Activated T-cell treated with anti-CD3 and anti-CD28 coated beads, Interleukin-2, amount 50 U/mL, for 72 hours (primary cell): ENCODE results near the gene IGFBP3. TPM values are rescaled to one million over a fixed set of nuclear protein-coding genes. Genes with fewer than 3 reads are reported as not detected.

Experiments used
- ATAC-seq, 2 donors: fragments of 150-1000 bp; cut with Tn5 transposase; replicated peaks in 1 of 2; 2 replicates each; pipeline ENCODE4 v1.10.0; 2021; ENCODE audit warnings: moderate library complexity in 2 of 2, mild to moderate bottlenecking in 1 of 2
- DNase-seq, 2 donors: peaks; one replicate each; pipeline ENCODE4 v3.0.0; 2021 to 2022; ENCODE audit warnings: mixed read lengths in 1 of 2
- H3K27ac Mint-ChIP-seq: one replicate; pipeline ENCODE4 v1.8.0; 2022; ENCODE audit warnings: mild to moderate bottlenecking, moderate library complexity, mixed read lengths
- H3K27me3 Mint-ChIP-seq: one replicate; pipeline ENCODE4 v1.8.0; 2022; ENCODE audit warnings: low read depth, mixed read lengths
- H3K36me3 Mint-ChIP-seq, 2 donors: one replicate each; pipeline ENCODE4 v1.8.0; 2022; ENCODE audit warnings: mixed read lengths in 2 of 2, mild to moderate bottlenecking in 1 of 2; ENCODE audit not compliant: insufficient read depth in 2 of 2
- H3K4me1 Mint-ChIP-seq: one replicate; pipeline ENCODE4 v1.8.0; 2022; ENCODE audit warnings: low read depth, mixed read lengths
- H3K4me3 Mint-ChIP-seq, 2 donors: one replicate each; pipeline ENCODE4 v1.8.0; 2022; ENCODE audit warnings: mild to moderate bottlenecking in 2 of 2, mixed read lengths in 2 of 2, moderate library complexity in 2 of 2
- H3K9me3 Mint-ChIP-seq, 2 donors: one replicate each; pipeline ENCODE4 v1.8.0; 2022; ENCODE audit warnings: mixed read lengths in 2 of 2
- total RNA-seq, 2 donors: library from RNA; stranded (reverse); gene quantifications; one replicate each; pipeline ENCODE4 v1.2.3, GENCODE V29; 2022

IGFBP3 gene
- total RNA-seq, 2 donors from 2014 or later = 0.34 to 2.0 TPM

GRCh38 chr7:45886931-45887667 is 34.0 kb downstream of the IGFBP3 start:
- H3K4me3 Mint-ChIP-seq = no peak overlapping the region
- DNase-seq (no peak), ATAC-seq (no peak)
- H3K27ac Mint-ChIP-seq = no peak overlapping the region
- H3K36me3 Mint-ChIP-seq = no peaks in the 10 kb centered on the region
- H3K4me1 Mint-ChIP-seq = no peaks in the 10 kb centered on the region
- peaks cover 58% of the 10 kb centered on the region for H3K27me3 Mint-ChIP-seq
- H3K9me3 Mint-ChIP-seq = no peaks in the 10 kb centered on the region

GRCh38 chr7:45885264-45885882 is 35.7 kb downstream of the IGFBP3 start:
- Mint-ChIP-seq H3K27me3 (peaks cover 46% of the 10 kb centered on the region), H3K4me3 (no peak overlapping the region), H3K9me3 (no peaks in the 10 kb centered on the region), H3K36me3 (no peaks in the 10 kb centered on the region), H3K27ac (no peak overlapping the region), H3K4me1 (no peaks in the 10 kb centered on the region)
- DNase-seq (no peak), ATAC-seq (no peak)

- peaks cover 39% of the 10 kb centered on the region for H3K27me3 Mint-ChIP-seq
- no peak overlapping the region for H3K27ac Mint-ChIP-seq
- DNase-seq (no peak), ATAC-seq (no peak)
- no peak overlapping the region for H3K4me3 Mint-ChIP-seq
- H3K4me1 Mint-ChIP-seq = no peaks in the 10 kb centered on the region
- peaks cover 0 to 2% of the 10 kb centered on the region in 2 donors for H3K9me3 Mint-ChIP-seq
- H3K36me3 Mint-ChIP-seq = no peaks in the 10 kb centered on the region
Measured at GRCh38 chr7:45884136-45884535, 36.9 kb downstream of the IGFBP3 start.

GRCh38 chr7:45882465-45882810 is 38.6 kb downstream of the IGFBP3 start:
- H3K27ac Mint-ChIP-seq = no peak overlapping the region
- no peak overlapping the region for H3K4me3 Mint-ChIP-seq
- no peaks in the 10 kb centered on the region for H3K36me3 Mint-ChIP-seq
- peaks cover 25% of the 10 kb centered on the region for H3K27me3 Mint-ChIP-seq
- no peaks in the 10 kb centered on the region for H3K4me1 Mint-ChIP-seq
- no peak for ATAC-seq
- DNase-seq = no peak
- peaks cover 0 to 2% of the 10 kb centered on the region in 2 donors for H3K9me3 Mint-ChIP-seq

GRCh38 chr7:45881759-45882464 is 39.2 kb downstream of the IGFBP3 start:
- ATAC-seq (no peak), DNase-seq (no peak)
- Mint-ChIP-seq H3K27me3 (peaks cover 20% of the 10 kb centered on the region), H3K4me1 (no peaks in the 10 kb centered on the region), H3K4me3 (no peak overlapping the region), H3K27ac (no peak overlapping the region), H3K36me3 (no peaks in the 10 kb centered on the region), H3K9me3 (peaks cover 2 to 6% of the 10 kb centered on the region in 2 donors)

GRCh38 chr7:45881280-45881758 is 39.8 kb downstream of the IGFBP3 start:
- no peak for ATAC-seq
- H3K4me1 Mint-ChIP-seq = no peaks in the 10 kb centered on the region
- H3K9me3 Mint-ChIP-seq = peaks cover 2 to 6% of the 10 kb centered on the region in 2 donors
- H3K4me3 Mint-ChIP-seq = no peak overlapping the region
- no peak overlapping the region for H3K27ac Mint-ChIP-seq
- peaks cover 14% of the 10 kb centered on the region for H3K27me3 Mint-ChIP-seq
- DNase-seq = no peak
- no peaks in the 10 kb centered on the region for H3K36me3 Mint-ChIP-seq

- Mint-ChIP-seq H3K27me3 (peaks cover 13% of the 10 kb centered on the region), H3K4me1 (no peaks in the 10 kb centered on the region), H3K27ac (no peak overlapping the region), H3K36me3 (no peaks in the 10 kb centered on the region), H3K9me3 (peaks cover 2 to 6% of the 10 kb centered on the region in 2 donors), H3K4me3 (no peak overlapping the region)
- no peak for ATAC-seq
- DNase-seq = no peak
Measured at GRCh38 chr7:45880433-45880860, 40.6 kb downstream of the IGFBP3 start.

GRCh38 chr7:45878457-45879144 is 42.5 kb downstream of the IGFBP3 start:
- H3K4me3 Mint-ChIP-seq = no peak overlapping the region
- DNase-seq = no peak
- H3K27me3 Mint-ChIP-seq = no peaks in the 10 kb centered on the region
- no peak for ATAC-seq
- peaks cover 2 to 6% of the 10 kb centered on the region in 2 donors for H3K9me3 Mint-ChIP-seq
- no peaks in the 10 kb centered on the region for H3K36me3 Mint-ChIP-seq
- H3K27ac Mint-ChIP-seq = no peak overlapping the region
- H3K4me1 Mint-ChIP-seq = no peaks in the 10 kb centered on the region

GRCh38 chr7:45876519-45876918 is 44.6 kb downstream of the IGFBP3 start:
- no peak for DNase-seq
- peaks cover 2 to 6% of the 10 kb centered on the region in 2 donors for H3K9me3 Mint-ChIP-seq
- no peak for ATAC-seq
- no peak overlapping the region for H3K27ac Mint-ChIP-seq
- H3K4me3 Mint-ChIP-seq = no peak overlapping the region
- H3K4me1 Mint-ChIP-seq = no peaks in the 10 kb centered on the region
- no peaks in the 10 kb centered on the region for H3K36me3 Mint-ChIP-seq
- no peaks in the 10 kb centered on the region for H3K27me3 Mint-ChIP-seq

- Mint-ChIP-seq H3K27me3 (no peaks in the 10 kb centered on the region), H3K27ac (no peak overlapping the region), H3K9me3 (peaks cover 2 to 6% of the 10 kb centered on the region in 2 donors), H3K4me3 (no peak overlapping the region), H3K36me3 (no peaks in the 10 kb centered on the region), H3K4me1 (no peaks in the 10 kb centered on the region)
- no peak for DNase-seq
- no peak for ATAC-seq
Measured at GRCh38 chr7:45874408-45875131, 46.5 kb downstream of the IGFBP3 start.

GRCh38 chr7:45873355-45873754 is 47.7 kb downstream of the IGFBP3 start:
- Mint-ChIP-seq H3K36me3 (no peaks in the 10 kb centered on the region), H3K4me3 (no peak overlapping the region), H3K9me3 (peaks cover 2 to 4% of the 10 kb centered on the region in 2 donors), H3K27me3 (no peaks in the 10 kb centered on the region), H3K27ac (no peak overlapping the region), H3K4me1 (no peaks in the 10 kb centered on the region)
- DNase-seq (no peak), ATAC-seq (no peak)

GRCh38 chr7:45873035-45873354 is 48.1 kb downstream of the IGFBP3 start, which contains the start of gene CCDC201:
Gene CCDC201 (minus strand): TSS chr7:45873082. CDS start chr7:45873007, 75 bp downstream.
- H3K4me3 Mint-ChIP-seq = no peak within 1 kb of the TSS
- H3K36me3 Mint-ChIP-seq = no peaks in the 10 kb centered on the region
- H3K27ac Mint-ChIP-seq = no peak within 1 kb of the TSS
- no peaks in the 10 kb centered on the region for H3K4me1 Mint-ChIP-seq
- H3K27me3 Mint-ChIP-seq = no peaks in the 10 kb centered on the region
- peaks cover 2 to 4% of the 10 kb centered on the region in 2 donors for H3K9me3 Mint-ChIP-seq
- DNase-seq (no peak), ATAC-seq (no peak)
